Chondrocyte (in vitro differentiated cells): ENCODE measurements around the gene ACSS1. TPM values are rescaled to one million over a fixed set of nuclear protein-coding genes. Genes with fewer than 3 reads are reported as not detected.

Source experiments
- DNase-seq: peaks from one replicate; pipeline ENCODE4 v3.0.0; 2021; ENCODE audit warnings: mixed read lengths, low spot score
- H3K27ac Mint-ChIP-seq: one replicate; pipeline ENCODE4 v1.8.0; 2021; ENCODE audit warnings: mild to moderate bottlenecking, moderate library complexity, mixed read lengths; ENCODE audit not compliant: unreplicated experiment
- H3K27me3 Mint-ChIP-seq: 2 replicates; pipeline ENCODE4 v1.8.0; 2021; ENCODE audit warnings: low read depth, mixed read lengths
- H3K36me3 Mint-ChIP-seq: 2 replicates; pipeline ENCODE4 v1.8.0; 2021; ENCODE audit warnings: low read depth, mixed read lengths
- H3K4me1 Mint-ChIP-seq: 2 replicates; pipeline ENCODE4 v1.8.0; 2021; ENCODE audit warnings: low read depth, mild to moderate bottlenecking, mixed read lengths
- H3K4me3 Mint-ChIP-seq: one replicate; pipeline ENCODE4 v1.8.0; 2021; ENCODE audit warnings: mild to moderate bottlenecking, moderate library complexity, mixed read lengths; ENCODE audit not compliant: unreplicated experiment
- H3K9me3 Mint-ChIP-seq: 2 replicates; pipeline ENCODE4 v1.8.0; 2021; ENCODE audit warnings: low read depth, mixed read lengths
- total RNA-seq: library from RNA; stranded (reverse); gene quantifications from 3 replicates; pipeline ENCODE4 v1.2.1, GENCODE V29; 2021
- TF ChIP-seq, protein P1 (sequence below): fragments of 200-600 bp; sonication (generic); IDR thresholded peaks from 2 replicates; pipeline ENCODE4 v1.5.0; 2021; ENCODE audit warnings: antibody characterized with exemption, mild to moderate bottlenecking, moderate library complexity

The ACSS1 gene
- total RNA-seq, 1 donor from 2014 or later = 5.5 TPM

- Mint-ChIP-seq H3K27me3 (peaks cover 10% of the 10 kb centered on the region), H3K36me3 (peaks cover 1% of the 10 kb centered on the region), H3K4me1 (peaks cover 29% of the 10 kb centered on the region), H3K27ac (no peak overlapping the region), H3K4me3 (no peak overlapping the region), H3K9me3 (no peaks in the 10 kb centered on the region)
- TF ChIP-seq, protein P1, sequence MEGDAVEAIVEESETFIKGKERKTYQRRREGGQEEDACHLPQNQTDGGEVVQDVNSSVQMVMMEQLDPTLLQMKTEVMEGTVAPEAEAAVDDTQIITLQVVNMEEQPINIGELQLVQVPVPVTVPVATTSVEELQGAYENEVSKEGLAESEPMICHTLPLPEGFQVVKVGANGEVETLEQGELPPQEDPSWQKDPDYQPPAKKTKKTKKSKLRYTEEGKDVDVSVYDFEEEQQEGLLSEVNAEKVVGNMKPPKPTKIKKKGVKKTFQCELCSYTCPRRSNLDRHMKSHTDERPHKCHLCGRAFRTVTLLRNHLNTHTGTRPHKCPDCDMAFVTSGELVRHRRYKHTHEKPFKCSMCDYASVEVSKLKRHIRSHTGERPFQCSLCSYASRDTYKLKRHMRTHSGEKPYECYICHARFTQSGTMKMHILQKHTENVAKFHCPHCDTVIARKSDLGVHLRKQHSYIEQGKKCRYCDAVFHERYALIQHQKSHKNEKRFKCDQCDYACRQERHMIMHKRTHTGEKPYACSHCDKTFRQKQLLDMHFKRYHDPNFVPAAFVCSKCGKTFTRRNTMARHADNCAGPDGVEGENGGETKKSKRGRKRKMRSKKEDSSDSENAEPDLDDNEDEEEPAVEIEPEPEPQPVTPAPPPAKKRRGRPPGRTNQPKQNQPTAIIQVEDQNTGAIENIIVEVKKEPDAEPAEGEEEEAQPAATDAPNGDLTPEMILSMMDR = no peak
- DNase-seq = no peak
Measured at GRCh38 chr20:25050082-25050481, 7.9 kb downstream of the ACSS1 start.

GRCh38 chr20:25049261-25050060 is 8.5 kb downstream of the ACSS1 start:
- Mint-ChIP-seq H3K4me1 (peaks cover 24% of the 10 kb centered on the region), H3K9me3 (no peaks in the 10 kb centered on the region), H3K27me3 (peaks cover 10% of the 10 kb centered on the region), H3K27ac (no peak overlapping the region), H3K36me3 (peaks cover 1% of the 10 kb centered on the region), H3K4me3 (no peak overlapping the region)
- DNase-seq = no peak
- TF ChIP-seq, protein P1 = no peak

GRCh38 chr20:25048519-25048952 is 9.4 kb downstream of the ACSS1 start:
- Mint-ChIP-seq H3K4me3 (no peak overlapping the region), H3K4me1 (peaks cover 18% of the 10 kb centered on the region), H3K9me3 (no peaks in the 10 kb centered on the region), H3K36me3 (peaks cover 1% of the 10 kb centered on the region), H3K27ac (no peak overlapping the region), H3K27me3 (peaks cover 10% of the 10 kb centered on the region)
- TF ChIP-seq, protein P1 = no peak
- DNase-seq = peak; percentile 53

- TF ChIP-seq, protein P1 = no peak
- H3K27me3 Mint-ChIP-seq = peaks cover 10% of the 10 kb centered on the region
- peaks cover 1% of the 10 kb centered on the region for H3K36me3 Mint-ChIP-seq
- DNase-seq = peak; percentile 65
- no peak overlapping the region for H3K27ac Mint-ChIP-seq
- H3K9me3 Mint-ChIP-seq = no peaks in the 10 kb centered on the region
- peaks cover 10% of the 10 kb centered on the region for H3K4me1 Mint-ChIP-seq
- H3K4me3 Mint-ChIP-seq = no peak overlapping the region
Measured at GRCh38 chr20:25047766-25048165, 10.2 kb downstream of the ACSS1 start.

- H3K4me1 Mint-ChIP-seq = peaks cover 5% of the 10 kb centered on the region
- H3K36me3 Mint-ChIP-seq = peaks cover 1% of the 10 kb centered on the region
- TF ChIP-seq, protein P1 = no peak
- H3K27me3 Mint-ChIP-seq = peaks cover 10% of the 10 kb centered on the region
- no peaks in the 10 kb centered on the region for H3K9me3 Mint-ChIP-seq
- H3K27ac Mint-ChIP-seq = no peak overlapping the region
- peak; percentile 79 for DNase-seq
- no peak overlapping the region for H3K4me3 Mint-ChIP-seq
Measured at GRCh38 chr20:25046736-25047666, 10.9 kb downstream of the ACSS1 start.
